ENCODE results near the gene TMC4.
"Not testable (repeated sequence)": the region's sequence is repeated elsewhere in the genome, so short reads cannot be mapped to it uniquely, and the experiment has no call there.

Gene TMC4

GRCh38 chr19:54179921-54180461 is 7.0 kb upstream of the TMC4 start:
- peak; percentile 89 for DNase-seq (ENCODE audit: low read depth, low spot score)

- DNase-seq (ENCODE audit: low read depth, low spot score), result no peak
Observed at GRCh38 chr19:54179262-54179852, 6.4 kb upstream of the TMC4 start.

GRCh38 chr19:54178581-54179261 is 5.8 kb upstream of the TMC4 start:
- DNase-seq (ENCODE audit: low read depth, low spot score), result no peak

- DNase-seq (ENCODE audit: low read depth, low spot score), result no peak
Observed at GRCh38 chr19:54173951-54174834, 1.2 kb upstream of the TMC4 start.

GRCh38 chr19:54173359-54173699 is 369 bp upstream of the TMC4 start:
- DNase-seq (ENCODE audit: low read depth, low spot score), result no peak

- DNase-seq (ENCODE audit: low read depth, low spot score), result not testable (repeated sequence)
Observed at GRCh38 chr19:54171736-54172431, 1.1 kb downstream of the TMC4 start.

GRCh38 chr19:54169149-54169740 is 3.7 kb downstream of the TMC4 start:
- no peak for DNase-seq (ENCODE audit: low read depth, low spot score)

- DNase-seq (ENCODE audit: low read depth, low spot score), result peak; percentile 94
Observed at GRCh38 chr19:54168174-54168917, 4.6 kb downstream of the TMC4 start.

GRCh38 chr19:54165222-54165621 is 7.7 kb downstream of the TMC4 start:
- no peak for DNase-seq (ENCODE audit: low read depth, low spot score)

GRCh38 chr19:54164369-54165068 is 8.4 kb downstream of the TMC4 start:
- DNase-seq (ENCODE audit: low read depth, low spot score), result peak; percentile 68

GRCh38 chr19:54162884-54163283 is 10.1 kb downstream of the TMC4 start:
- no peak for DNase-seq (ENCODE audit: low read depth, low spot score)

GRCh38 chr19:54162241-54162805 is 10.6 kb downstream of the TMC4 start:
- DNase-seq (ENCODE audit: low read depth, low spot score), result peak; percentile 75

GRCh38 chr19:54160854-54161253 is 12.1 kb downstream of the TMC4 start:
- DNase-seq (ENCODE audit: low read depth, low spot score), result no peak

- peak; percentile 43 for DNase-seq (ENCODE audit: low read depth, low spot score)
Observed at GRCh38 chr19:54160182-54160811, 12.7 kb downstream of the TMC4 start.

GRCh38 chr19:54159352-54160181 is 13.4 kb downstream of the TMC4 start, which contains the start of gene LENG1:
TSS of gene LENG1 (minus strand) at chr19:54159721. CDS start at chr19:54159695, 26 bp downstream.
- DNase-seq (ENCODE audit: low read depth, low spot score), result peak; percentile 100

- DNase-seq (ENCODE audit: low read depth, low spot score), result no peak
Observed at GRCh38 chr19:54158812-54159351, 14.1 kb downstream of the TMC4 start.

- no peak for DNase-seq (ENCODE audit: low read depth, low spot score)
Observed at GRCh38 chr19:54156953-54157352, 16.0 kb downstream of the TMC4 start.

- no peak for DNase-seq (ENCODE audit: low read depth, low spot score)
Observed at GRCh38 chr19:54156490-54156889, 16.5 kb downstream of the TMC4 start.
